Colon (tissue), 2 donors: ENCODE results near the gene FIBP.

ENCODE experiments used
- FAIRE-seq: peaks from 2 replicates; lab custom pipeline; 2012; peaks lifted over from hg19 to GRCh38; lab: Jason Lieb, UNC
- donor health status: control.
- donor health status: control.

FIBP gene

DNA sequence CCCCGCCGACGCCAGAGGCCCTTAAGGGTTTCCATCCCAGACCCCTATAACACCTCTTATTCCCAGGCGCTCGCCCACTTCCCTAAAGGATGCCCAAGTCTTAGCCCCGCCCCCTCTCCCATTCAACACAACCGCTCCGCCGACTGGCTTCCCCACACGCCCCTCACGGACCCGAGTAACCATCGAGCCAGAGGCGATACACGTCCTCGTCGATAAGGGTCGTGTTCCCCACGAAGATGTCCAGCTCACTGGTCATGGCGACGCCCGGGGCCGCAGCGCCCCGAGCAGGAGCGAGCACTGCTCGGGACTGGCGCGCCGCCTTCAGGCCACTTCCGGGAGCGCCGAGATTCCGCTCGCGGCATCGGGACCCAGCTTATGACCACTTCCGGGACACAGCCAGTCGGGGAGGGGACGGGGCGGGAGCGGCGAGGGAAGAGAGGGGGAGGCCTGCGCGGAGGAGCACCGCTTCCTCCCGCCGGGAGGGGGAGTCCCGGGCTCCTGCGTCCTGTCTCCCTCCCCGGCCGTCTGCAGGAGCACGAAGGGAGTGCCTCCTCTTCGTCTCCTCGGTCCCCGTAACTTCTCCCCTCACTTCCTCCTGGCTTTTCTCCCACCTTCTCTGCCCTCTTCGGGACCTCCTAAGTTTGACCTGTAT is at the start of gene FIBP:
FIBP (minus strand) TSS at position 309 of the 652 bp plus-strand sequence; CDS start at position 256, 53 bp downstream.
- no peak for FAIRE-seq

DNA sequence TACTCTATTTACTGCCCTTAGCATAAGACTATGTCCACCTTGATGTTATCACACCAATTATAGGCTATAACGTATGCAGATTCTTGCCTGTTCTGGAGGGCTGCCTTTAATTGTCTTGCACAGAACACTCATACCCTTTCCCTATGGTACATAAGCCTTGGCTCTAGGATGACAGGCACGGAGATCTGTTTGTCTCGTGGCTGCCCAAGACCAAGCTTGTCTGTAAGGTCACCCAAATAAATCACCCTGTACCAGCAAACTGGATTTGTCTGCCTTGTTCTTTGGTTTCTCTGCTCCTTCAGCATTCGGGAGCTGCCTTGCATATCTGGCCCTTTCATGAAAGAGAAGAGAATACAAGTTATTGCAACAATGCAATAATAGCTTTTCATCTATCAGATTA is 49.5 kb upstream of the FIBP start:
- no peak for FAIRE-seq

DNA sequence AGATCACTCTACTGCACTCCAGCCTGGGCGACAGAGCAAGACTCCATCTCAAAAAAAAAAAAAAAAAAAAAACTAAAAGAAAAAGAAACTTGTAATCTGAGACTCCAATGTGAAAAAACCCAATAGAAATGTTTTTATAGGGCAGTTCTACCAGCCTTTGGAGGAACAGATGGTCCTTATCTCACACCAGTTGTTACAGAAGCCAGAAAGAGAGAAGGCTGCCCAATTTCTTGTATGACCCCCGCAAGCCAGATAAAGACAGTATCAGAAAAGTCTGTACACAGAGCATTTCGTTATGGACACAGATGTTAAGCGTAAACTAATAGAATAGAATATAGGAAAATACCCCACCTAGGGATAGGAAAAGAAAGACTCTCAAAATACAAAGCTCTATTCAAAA is 45.7 kb upstream of the FIBP start:
- no peak for FAIRE-seq

DNA sequence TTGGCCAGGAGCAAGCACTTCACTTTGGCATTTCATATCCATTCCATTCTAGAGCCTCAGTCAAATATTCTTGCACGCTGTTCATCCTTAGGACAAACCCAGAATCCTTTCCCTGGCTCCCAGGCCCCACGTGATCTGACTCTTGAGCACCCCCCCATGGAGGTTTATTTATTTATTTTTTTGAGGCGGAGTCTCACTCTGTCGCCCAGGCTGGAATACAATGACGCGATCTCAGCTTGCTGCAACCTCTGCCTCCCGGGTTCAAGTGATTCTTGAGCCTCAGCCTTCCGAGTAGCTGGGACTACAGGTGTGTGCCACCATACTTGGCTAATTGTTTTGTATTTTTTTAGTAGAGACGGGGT is 44.3 kb upstream of the FIBP start:
- no peak for FAIRE-seq

DNA sequence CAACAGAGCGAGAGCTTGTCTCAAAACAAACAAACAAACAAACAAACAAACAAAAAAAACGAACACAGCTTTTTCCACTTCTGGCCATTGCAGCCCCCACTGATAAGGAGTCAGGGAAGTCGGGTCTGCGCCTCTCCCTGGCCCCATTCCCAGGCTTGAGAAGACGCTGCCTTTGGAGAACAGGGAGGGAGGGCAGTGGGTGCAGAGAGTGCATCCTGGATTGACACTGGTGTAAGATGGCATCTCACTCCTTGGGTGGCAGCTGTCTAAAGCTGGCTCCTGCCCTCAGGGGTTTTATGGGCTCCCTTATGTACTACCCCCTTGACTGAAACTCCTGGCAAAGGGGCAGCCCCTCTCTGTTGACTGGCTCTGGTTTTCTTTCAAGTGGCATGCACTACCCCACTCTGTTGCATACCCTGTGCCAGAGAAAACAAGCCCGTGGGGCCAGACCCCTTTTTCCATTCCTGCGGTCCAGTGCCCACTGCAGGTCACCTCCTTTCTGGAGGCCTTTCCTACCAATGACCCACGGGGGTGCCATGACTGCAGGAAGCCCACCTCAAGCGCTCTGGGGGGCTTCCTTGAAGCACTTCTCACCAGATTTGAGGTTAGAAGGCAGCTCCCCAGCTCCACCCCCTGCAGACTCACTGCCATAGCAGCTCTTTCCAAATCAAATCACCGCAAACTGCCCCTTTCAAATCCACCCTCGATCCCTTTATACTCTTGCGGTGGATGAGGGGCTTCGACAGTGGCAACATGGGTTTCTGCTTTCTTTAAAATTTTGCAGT is 43.7 kb upstream of the FIBP start:
- no peak for FAIRE-seq

DNA sequence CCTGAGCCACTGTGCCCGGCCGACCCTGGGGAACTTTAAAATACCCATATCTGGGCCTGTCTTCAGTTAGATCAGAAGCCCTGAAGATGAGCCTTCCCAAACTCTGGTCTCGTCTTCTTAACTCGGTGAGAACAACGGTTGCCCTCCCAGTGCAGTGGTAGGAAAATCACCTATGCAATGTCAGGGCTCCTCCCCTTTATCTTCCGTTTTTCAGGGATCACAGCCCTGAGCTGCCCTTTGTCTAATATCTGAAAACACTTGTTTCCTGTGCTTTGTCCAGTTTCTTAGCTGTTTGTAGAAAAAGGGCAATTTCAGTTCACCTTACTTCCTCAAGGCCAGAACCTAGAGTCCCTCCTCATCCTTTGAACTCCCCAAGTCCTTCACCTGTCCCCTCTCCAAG is 40.4 kb upstream of the FIBP start:
- FAIRE-seq, result no peak

DNA sequence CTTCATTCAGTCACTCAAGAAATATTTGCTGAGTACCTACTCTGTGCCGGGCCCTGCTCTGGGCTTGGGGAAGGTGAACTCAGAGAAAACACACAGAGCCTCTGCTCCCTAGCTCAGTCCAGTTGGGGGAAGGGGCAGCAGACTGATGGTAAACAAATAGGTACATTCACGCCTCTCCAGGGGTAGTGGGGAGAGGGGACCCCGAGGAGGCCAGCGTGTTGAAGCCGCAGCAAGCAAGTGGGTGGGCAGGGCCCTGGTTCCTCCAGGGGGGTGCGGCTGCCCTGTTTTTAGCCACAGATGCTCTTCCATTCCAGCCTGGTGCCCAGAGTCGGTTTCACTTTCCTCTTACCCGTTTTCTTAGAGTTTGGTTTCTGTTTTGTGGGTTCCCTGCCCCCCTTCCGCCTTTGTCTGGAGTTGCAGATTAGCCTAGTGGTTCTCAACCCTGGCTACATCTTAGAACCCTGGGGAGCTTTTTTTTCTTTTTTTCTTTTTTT is 39.7 kb upstream of the FIBP start:
- FAIRE-seq, result no peak

DNA sequence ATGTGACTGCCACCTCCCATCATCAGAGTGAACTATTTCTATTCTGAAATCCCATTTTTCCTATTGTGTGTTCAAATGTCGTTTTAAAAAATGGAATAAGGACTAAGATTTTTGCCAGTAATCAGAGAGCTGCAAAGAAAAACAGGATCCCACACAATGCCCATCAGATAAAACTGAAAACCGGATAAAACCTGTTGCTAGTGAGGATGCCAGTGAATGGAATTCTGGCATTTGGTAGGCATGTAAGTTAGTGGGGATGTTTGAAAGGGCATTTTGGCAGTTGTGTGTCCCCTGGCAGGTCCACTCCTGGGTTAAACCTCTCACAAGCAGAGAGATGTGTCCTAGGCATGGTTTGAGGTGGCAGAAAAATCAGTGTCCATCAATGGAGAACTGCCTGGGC is 37.1 kb upstream of the FIBP start:
- no peak for FAIRE-seq

DNA sequence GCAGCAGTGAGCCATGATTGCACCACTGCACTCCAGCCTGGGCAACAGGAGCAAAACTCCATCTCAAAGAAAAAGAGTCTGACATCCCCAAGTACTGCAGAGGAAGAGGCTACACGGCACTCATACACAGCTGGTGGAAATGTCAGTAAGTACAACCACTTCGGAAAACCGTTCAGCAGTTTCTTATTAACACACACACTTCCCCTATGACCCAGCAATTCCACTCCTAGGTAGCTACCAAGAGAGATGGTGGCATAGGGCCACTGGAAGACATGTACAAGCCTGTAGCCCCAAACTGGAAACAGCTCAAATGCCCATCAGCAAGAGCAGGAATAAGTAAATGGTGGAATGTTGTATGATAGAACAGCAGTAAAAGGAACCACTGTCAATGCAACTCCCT is 34.3 kb upstream of the FIBP start:
- no peak for FAIRE-seq

DNA sequence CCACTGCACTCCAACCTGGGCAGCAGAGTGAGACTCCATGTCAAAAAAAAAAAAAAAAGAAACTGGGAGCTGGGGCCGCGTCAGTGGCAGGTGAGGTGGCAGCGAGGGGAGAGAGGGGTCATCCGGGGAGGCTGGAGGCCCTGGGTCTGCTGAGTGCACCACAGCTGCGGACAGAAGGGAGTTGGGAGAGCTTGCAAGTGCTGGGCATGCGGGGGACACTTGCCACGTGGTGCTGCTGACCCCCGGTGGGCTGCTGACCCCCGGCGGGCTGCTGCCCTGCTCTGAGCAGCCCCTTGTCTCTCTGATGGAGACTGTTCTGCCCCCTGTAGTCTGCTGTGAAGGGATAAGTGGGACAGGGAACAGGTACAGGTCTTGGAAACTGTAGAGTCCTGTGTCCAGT is 33.6 kb upstream of the FIBP start:
- no peak for FAIRE-seq

DNA sequence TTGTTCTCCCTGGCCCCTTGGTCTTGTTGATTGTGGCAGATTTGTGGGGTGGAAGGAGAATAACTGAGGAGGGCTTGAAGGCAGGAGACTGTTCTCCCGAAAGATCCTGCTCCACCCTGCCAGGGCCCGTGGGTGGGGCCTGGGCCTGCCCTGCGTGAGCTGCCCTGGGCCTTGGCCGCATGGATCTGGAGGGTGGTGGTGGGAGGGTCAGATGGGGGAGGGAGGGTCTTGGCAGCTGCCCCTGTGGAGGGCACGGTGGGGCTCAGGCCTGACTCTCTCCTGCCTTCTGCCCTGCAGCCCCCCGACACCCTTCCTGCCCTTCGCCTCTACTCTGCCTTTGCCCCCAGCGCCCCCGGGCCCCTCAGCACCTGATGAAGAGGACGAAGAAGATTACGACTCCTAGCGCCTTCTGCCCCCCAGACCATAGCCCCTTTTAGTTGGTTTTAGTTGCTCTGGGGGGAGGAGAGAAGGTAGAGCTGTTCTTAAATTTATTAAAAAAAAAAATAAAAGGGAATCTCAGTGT is 32.8 kb upstream of the FIBP start:
- no peak for FAIRE-seq

DNA sequence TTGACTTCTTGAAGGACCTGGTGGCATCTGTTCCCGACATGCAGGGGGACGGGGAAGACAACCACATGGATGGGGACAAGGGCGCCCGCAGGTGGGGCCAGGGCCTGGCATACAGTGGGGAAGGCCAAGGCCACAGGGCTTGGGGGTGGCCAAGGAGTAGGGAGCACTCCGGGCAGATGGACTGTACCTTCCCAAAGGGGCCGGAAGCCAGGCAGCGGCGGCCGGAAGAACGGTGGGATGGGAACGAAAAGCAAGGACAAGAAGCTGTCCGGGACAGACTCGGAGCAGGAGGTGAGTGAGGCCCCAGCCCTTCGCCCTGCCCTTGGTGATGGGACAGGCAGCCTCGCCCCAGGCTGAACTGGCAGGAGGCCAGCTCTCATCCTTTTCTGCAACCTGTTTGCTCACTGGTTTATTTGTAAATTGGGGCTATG is 32.1 kb upstream of the FIBP start:
- no peak for FAIRE-seq

DNA sequence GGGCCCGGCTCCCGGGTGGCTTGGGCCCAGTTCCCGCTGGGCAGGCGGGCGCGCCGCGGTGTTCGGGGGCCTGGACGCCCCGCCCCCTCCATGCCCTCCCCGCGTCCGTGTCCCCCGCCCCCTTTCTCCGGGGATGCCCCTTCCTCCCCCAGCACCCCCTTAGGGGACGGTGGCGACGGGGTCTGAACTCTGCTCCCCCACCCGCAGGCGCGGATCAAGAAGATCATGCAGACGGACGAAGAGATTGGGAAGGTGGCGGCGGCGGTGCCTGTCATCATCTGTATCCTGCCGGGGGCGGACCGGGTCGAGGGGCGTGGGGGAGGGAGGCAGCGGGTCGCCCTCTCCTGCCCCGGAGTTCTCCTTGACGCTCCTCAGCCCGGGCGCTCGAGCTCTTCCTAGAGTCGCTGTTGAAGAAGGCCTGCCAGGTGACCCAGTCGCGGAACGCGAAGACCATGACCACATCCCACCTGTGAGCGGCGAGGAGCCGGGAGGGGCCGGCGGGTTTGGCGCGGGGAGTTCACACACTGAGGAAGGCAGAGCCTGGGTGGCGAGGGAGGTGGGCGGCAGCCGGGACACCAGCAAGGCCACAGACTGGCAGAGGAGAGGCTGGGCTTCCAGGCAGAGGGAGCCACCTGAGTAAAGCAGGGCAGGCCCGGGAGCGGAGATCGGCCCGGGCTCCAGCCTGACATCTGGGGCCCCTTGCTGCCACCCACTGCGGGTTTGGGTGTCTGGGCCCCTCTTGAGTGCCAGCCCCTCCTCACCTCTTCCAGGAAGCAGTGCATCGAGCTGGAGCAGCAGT is 31.5 kb upstream of the FIBP start:
- no peak for FAIRE-seq

DNA sequence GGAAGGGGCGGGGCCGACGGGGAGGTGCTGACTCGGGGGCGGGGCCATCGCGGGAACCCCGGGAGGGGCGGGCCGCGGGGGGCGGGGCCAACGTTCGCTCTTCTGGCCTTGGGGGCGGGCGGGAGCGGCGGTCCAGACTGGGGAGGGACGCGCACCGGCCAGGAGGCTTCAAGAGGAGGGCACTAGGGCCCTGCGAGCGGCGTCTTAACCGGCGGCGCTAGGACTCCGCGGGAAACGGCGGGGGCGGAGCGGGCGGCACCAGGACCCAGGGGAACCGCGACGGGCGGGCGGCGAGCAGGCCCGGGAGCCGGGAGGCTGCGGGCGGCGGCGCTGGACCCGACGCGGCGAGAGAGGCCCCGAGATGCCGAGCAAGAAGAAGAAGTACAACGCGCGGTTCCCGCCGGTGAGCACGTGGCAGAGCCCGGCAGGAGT is 30.9 kb upstream of the FIBP start, which contains the start of gene DRAP1:
DRAP1 (plus strand) TSS at position 286 of the 432 bp plus-strand sequence; CDS start at position 362, 76 bp downstream.
- FAIRE-seq, result no peak

DNA sequence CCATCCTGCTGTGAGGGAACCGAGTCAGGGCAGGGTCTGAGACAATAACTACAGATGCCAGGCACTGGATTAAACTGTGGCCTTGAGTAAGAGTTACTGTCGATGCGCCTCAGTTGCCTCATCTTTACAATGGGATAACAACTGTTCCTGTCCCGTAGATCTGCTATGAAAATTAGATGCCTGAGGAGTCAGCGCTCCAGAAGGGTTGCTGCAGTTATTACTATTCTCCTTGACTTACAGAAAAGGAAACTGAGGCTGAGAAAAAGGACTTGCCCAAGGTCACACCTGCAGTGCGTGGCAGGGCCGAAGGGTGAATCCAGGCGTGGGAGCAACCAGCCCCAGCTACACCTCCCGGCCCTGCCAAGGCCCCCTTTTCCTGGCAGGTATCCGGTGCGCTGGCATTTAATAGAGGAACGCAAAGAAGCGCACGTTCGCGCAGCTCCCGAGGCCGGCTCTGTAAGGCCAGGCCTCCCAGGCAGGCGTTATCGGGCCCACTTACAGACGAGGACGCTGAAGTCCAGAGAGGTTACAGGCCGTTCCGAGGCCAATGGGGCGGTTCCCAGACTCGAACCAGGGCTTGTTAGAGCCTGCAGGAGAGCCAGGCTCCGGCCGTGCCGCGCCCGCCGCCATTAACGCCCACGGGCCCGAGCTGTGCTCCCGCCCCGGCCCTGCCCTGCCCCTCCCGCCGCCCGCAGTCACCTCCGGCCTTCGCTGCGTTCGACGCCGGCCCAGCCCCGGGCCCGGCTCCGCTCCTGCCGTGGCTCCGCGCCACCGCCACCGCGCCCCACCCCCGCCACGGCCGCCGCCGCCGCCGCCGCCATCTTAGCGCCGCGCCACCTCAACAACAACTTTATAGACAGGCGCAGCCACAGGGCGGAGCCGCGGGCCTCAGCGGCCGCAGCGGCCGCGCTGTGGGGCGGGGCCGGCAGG is 30.2 kb upstream of the FIBP start, which contains the start of gene C11orf68:
C11orf68 (minus strand) TSS at position 852 of the 930 bp plus-strand sequence; CDS start at position 821, 31 bp downstream.
- no peak for FAIRE-seq

DNA sequence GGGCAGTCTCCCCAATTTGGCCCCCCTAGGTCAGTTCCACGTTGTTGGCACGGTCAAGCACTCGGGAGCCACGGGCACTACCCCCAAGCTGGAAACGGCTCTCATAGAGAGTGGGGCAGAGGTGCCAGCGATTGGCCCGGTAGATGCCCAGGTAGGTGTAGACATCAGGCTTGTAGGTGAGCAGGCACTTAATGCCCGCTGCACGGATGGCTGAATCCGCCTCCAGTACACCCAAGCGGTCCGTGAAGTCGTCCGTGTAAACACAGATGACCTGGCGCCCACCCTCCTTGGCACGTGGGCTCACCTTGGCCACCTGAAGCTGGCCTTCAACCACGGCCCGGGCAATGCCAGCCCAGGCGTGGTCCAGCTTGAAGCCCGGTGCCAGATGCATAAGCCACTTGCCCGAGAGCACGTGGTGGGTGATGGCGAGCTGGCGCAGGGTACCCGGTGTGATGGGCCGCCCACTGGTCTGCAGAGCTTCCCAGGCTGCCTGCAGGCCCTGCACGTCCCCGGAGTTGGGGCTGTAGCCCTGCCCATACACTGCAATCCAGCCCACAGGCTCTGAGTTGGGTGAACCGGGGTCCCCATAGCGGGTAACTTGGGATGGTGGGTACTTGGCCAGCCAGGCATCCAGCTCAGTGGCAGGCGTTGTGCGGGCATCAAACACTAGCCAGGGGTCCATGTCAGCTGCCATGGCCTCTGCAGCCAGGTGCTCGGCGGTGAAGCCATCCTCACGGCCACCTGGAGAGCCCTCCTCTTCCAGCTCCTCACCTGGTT is 29.4 kb upstream of the FIBP start:
- FAIRE-seq, result no peak

DNA sequence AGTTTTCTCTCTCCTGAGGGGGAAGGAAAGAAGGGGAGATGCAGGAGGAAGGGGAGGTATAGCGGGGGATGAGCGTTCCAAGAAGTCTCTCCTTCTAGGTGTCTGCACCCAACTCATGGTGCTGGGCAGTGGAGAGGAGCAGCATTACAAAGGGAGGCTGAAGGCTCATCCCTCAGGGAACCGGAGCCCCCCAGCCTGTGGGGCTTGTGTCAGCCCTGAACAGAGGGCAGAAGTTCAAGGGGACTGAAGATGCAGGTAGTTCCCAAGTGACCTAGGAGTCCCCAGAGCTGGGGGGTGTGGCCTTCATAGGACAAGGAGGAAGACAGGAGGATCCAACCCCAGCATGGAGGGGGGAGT is 28.8 kb upstream of the FIBP start:
- no peak for FAIRE-seq

DNA sequence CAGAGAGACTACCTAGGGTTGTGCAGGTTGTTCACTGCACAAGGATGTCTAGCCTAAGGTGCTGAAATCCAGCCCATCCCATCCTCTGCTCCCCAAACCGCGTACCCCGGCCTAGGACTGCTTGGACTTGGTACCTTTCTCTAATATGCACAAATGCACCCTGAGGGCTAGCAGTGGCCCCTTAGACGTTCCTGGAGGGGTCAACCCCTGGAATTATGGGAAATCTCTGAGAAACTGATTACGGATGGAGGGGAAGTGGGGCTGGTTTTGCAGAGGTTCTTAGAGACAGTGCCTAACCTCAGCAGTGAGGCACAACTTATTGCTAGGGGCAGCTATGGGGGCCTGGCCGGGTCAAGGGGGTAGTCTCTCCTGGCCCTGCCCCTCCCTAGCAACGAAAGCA is 28.1 kb upstream of the FIBP start:
- no peak for FAIRE-seq

DNA sequence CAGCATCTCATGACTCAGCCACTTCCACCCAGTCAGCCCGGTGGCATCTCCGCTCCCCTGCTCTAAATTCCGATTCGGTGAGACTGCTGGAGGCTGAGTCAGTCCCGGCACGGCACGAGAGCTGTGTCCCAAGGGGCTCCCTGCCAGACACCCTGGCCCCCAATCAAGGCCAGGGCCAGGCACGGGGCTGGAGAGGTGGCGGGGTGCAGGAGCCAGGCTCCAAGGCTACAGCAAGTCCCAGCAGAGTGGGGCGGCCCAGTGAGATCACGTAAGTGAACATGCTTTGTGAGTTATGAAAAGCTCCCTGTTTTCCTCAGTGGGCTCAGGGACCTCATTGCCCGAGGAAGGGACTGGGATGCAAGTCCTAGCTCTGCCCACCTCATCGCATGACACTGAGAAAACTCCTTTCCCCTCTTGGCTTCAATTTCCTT is 27.6 kb upstream of the FIBP start:
- FAIRE-seq, result no peak

DNA sequence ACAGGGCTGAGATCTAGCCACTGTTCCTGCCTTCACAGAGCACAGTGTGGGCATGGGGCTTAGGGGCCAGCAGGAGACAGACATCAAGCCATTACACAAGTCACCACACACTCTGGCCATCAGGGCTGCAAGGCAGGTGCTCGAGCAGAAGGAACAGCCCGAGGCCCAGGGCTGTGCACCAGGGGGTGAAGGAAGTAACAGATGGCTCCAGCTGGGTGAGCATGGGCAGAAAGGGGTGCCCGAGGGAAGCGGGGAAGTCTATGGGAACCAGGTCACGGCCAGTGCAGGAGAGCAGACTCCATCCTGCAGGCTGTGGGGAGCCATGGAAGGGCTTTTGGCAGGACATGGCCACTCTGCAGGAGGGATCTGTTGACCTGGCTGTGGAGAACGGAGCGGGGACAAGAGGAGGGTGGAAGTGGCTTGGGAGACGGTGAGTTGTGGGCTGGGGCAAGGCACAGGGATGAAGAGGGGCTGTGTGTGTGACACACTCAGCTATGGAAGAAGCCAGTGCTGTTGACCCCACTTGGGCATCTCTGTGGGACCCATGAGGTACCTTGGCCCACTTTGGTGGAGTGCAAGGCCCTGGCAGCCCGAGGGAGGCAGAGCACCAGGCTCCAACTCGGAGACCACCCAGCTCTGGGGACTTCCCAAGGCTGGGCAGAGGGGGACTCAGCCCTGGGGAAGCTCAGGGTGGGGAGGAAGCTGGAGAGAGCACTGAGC is 27.0 kb upstream of the FIBP start:
- FAIRE-seq, result no peak
